Adipocyte (in vitro differentiated cells): ENCODE data around the gene BLOC1S5.
"Not testable (repeated sequence)": the region's sequence is repeated elsewhere in the genome, so short reads cannot be mapped to it uniquely, and the experiment has no call there.

Source experiments
- DNase-seq: peaks from one replicate; pipeline ENCODE4 v3.0.0-alpha.2; 2015; ENCODE audit warnings: low read depth
- H3K27me3 ChIP-seq: replicated peaks from 2 replicates; pipeline ENCODE4 v1.7.0; 2013; ENCODE audit warnings: mild to moderate bottlenecking, low read length, moderate library complexity; ENCODE audit not compliant: control insufficient read depth, insufficient read depth
- H3K36me3 ChIP-seq: 2 replicates; pipeline ENCODE4 v1.7.0; 2013; ENCODE audit warnings: low read length, mild to moderate bottlenecking, moderate library complexity; ENCODE audit not compliant: control insufficient read depth, insufficient read depth, severe bottlenecking
- H3K4me1 ChIP-seq: 2 replicates; pipeline ENCODE4 v1.7.0; 2013; ENCODE audit warnings: mild to moderate bottlenecking, low read length, moderate library complexity; ENCODE audit not compliant: control insufficient read depth, insufficient read depth
- H3K4me3 ChIP-seq: 2 replicates; pipeline ENCODE4 v1.7.0; 2013; ENCODE audit warnings: mild to moderate bottlenecking, low read length, moderate library complexity
- H3K9ac ChIP-seq: 2 replicates; pipeline ENCODE4 v1.7.0; 2013; ENCODE audit warnings: mild to moderate bottlenecking, low read length, moderate library complexity
- H3K9me3 ChIP-seq: 2 replicates; pipeline ENCODE4 v1.7.0; 2013; ENCODE audit warnings: mild to moderate bottlenecking, low read length, moderate library complexity; ENCODE audit not compliant: control insufficient read depth

BLOC1S5 gene

GRCh38 chr6:7992002-7992815, 72.0 kb downstream of the BLOC1S5 start:
- H3K4me3 ChIP-seq, result peak overlapping the region; percentile 60
- DNase-seq, result peak; percentile 68

GRCh38 chr6:7991536-7991935, 72.7 kb downstream of the BLOC1S5 start:
- Histone ChIP-seq H3K36me3 (no peaks in the 10 kb centered on the region), H3K4me1 (peaks cover 17% of the 10 kb centered on the region), H3K9ac (peak overlapping the region; percentile 34), H3K27me3 (no peaks in the 10 kb centered on the region), H3K4me3 (no peak overlapping the region), H3K9me3 (no peaks in the 10 kb centered on the region)
- no peak for DNase-seq

More at GRCh38 chr6:7992002-7992815, 72.0 kb downstream of the BLOC1S5 start:
- peak overlapping the region; percentile 52 for H3K9ac ChIP-seq
- H3K36me3 ChIP-seq, result no peaks in the 10 kb centered on the region
- H3K4me1 ChIP-seq, result peaks cover 21% of the 10 kb centered on the region
- H3K9me3 ChIP-seq, result no peaks in the 10 kb centered on the region
- no peaks in the 10 kb centered on the region for H3K27me3 ChIP-seq

- no peaks in the 10 kb centered on the region for H3K9me3 ChIP-seq
- no peak overlapping the region for H3K4me3 ChIP-seq
- no peaks in the 10 kb centered on the region for H3K27me3 ChIP-seq
- H3K4me1 ChIP-seq, result no peaks in the 10 kb centered on the region
- no peak overlapping the region for H3K9ac ChIP-seq
- no peaks in the 10 kb centered on the region for H3K36me3 ChIP-seq
- DNase-seq, result no peak
These were observed 78.0 kb downstream of the BLOC1S5 start for GRCh38 chr6:7986219-7986618.

- not testable (repeated sequence) for H3K36me3 ChIP-seq, H3K27me3 ChIP-seq, H3K4me3 ChIP-seq, DNase-seq, H3K4me1 ChIP-seq, H3K9ac ChIP-seq, H3K9me3 ChIP-seq
These were observed 80.2 kb downstream of the BLOC1S5 start for GRCh38 chr6:7983967-7984366.

- no peaks in the 10 kb centered on the region for H3K9me3 ChIP-seq
- H3K27me3 ChIP-seq, result no peaks in the 10 kb centered on the region
- H3K36me3 ChIP-seq, result no peaks in the 10 kb centered on the region
- peaks cover 12% of the 10 kb centered on the region for H3K4me1 ChIP-seq
- no peak for DNase-seq
- H3K9ac ChIP-seq, result no peak overlapping the region
- H3K4me3 ChIP-seq, result no peak overlapping the region
These were observed 84.4 kb downstream of the BLOC1S5 start for GRCh38 chr6:7979831-7980230.

- no peak for DNase-seq
- H3K27me3 ChIP-seq, result no peaks in the 10 kb centered on the region
- no peak overlapping the region for H3K4me3 ChIP-seq
- peaks cover 14% of the 10 kb centered on the region for H3K4me1 ChIP-seq
- no peaks in the 10 kb centered on the region for H3K36me3 ChIP-seq
- H3K9ac ChIP-seq, result no peak overlapping the region
- H3K9me3 ChIP-seq, result no peaks in the 10 kb centered on the region
These were observed 85.5 kb downstream of the BLOC1S5 start for GRCh38 chr6:7978736-7979135.

- H3K27me3 ChIP-seq, result no peaks in the 10 kb centered on the region
- no peaks in the 10 kb centered on the region for H3K36me3 ChIP-seq
- DNase-seq, result no peak
- peaks cover 14% of the 10 kb centered on the region for H3K4me1 ChIP-seq
- no peak overlapping the region for H3K4me3 ChIP-seq
- no peaks in the 10 kb centered on the region for H3K9me3 ChIP-seq
- H3K9ac ChIP-seq, result no peak overlapping the region
These were observed 87.6 kb downstream of the BLOC1S5 start for GRCh38 chr6:7976485-7977056.

- H3K9me3 ChIP-seq, result no peaks in the 10 kb centered on the region
- H3K4me1 ChIP-seq, result peaks cover 14% of the 10 kb centered on the region
- peak overlapping the region; percentile 61 for H3K9ac ChIP-seq
- H3K27me3 ChIP-seq, result no peaks in the 10 kb centered on the region
- peak overlapping the region; percentile 59 for H3K4me3 ChIP-seq
- no peaks in the 10 kb centered on the region for H3K36me3 ChIP-seq
- no peak for DNase-seq
These were observed 88.4 kb downstream of the BLOC1S5 start for GRCh38 chr6:7975764-7976146.

GRCh38 chr6:7974938-7975763, 89.0 kb downstream of the BLOC1S5 start:
- Histone ChIP-seq H3K36me3 (no peaks in the 10 kb centered on the region), H3K9ac (peak overlapping the region; percentile 61), H3K4me1 (peaks cover 14% of the 10 kb centered on the region), H3K9me3 (peaks cover 4% of the 10 kb centered on the region), H3K4me3 (peak overlapping the region; percentile 59), H3K27me3 (no peaks in the 10 kb centered on the region)
- DNase-seq, result peak; percentile 7

GRCh38 chr6:7974565-7974937, 89.6 kb downstream of the BLOC1S5 start:
- DNase-seq, result no peak
- Histone ChIP-seq H3K27me3 (no peaks in the 10 kb centered on the region), H3K4me1 (peaks cover 14% of the 10 kb centered on the region)

GRCh38 chr6:7973584-7973983, 90.6 kb downstream of the BLOC1S5 start:
- no peaks in the 10 kb centered on the region for H3K27me3 ChIP-seq
- H3K9me3 ChIP-seq, result peaks cover 6% of the 10 kb centered on the region
- H3K4me1 ChIP-seq, result peaks cover 14% of the 10 kb centered on the region
- DNase-seq, result no peak
- H3K9ac ChIP-seq, result no peak overlapping the region
- no peaks in the 10 kb centered on the region for H3K36me3 ChIP-seq
- H3K4me3 ChIP-seq, result no peak overlapping the region

More at GRCh38 chr6:7974565-7974937, 89.6 kb downstream of the BLOC1S5 start:
- Histone ChIP-seq H3K9ac (no peak overlapping the region), H3K9me3 (peaks cover 6% of the 10 kb centered on the region), H3K36me3 (no peaks in the 10 kb centered on the region), H3K4me3 (peak overlapping the region; percentile 59)
